ENCODE measurements around the gene NEIL3. TPM values are rescaled to one million over a fixed set of nuclear protein-coding genes. Genes with fewer than 3 reads are reported as not detected.

NEIL3 gene
- total and polyA plus RNA-seq, 10 of the 15 experiments (the other 5 are each of a cell fraction or from before 2014, with no cell fraction given): 3.0 to 13.8 (median 8.9) TPM

- H3K27me3 ChIP-seq (replicated peaks in 1 of 2; ENCODE audit: control insufficient read depth in 2 of 2, insufficient read depth in 2 of 2, low read length in 1 of 2): no peaks in the 10 kb centered on the region
- no peak overlapping the region for H3K4me3 ChIP-seq
- H3K4me1 ChIP-seq (ENCODE audit: control insufficient read depth, insufficient read depth, low read length): no peaks in the 10 kb centered on the region
- BruUV-seq (replicated peaks): no TSS peak
- WGBS (ENCODE audit: insufficient coverage, insufficient replicate concordance, low lambda C conversion rate, missing lambda C conversion rate): 86% methylated on average over 2 of the region's 2 CpGs
- ChIA-PET RAD21 (ENCODE audit: unreplicated experiment) (no interaction called here), POLR2A (no interaction called here), SMC1A (ENCODE audit: uncharacterized antibody, unreplicated experiment) (no interaction called here), CTCF (interaction anchor here (0.6 kb wide), 1 partner anchor 9 kb away, joined by 3 read pairs; no protein-coding TSS in a partner anchor)
- H3K79me2 ChIP-seq (ENCODE audit: control insufficient read depth, insufficient read depth, low read length): no peaks in the 10 kb centered on the region
- no peaks in the 10 kb centered on the region for H4K20me1 ChIP-seq (ENCODE audit: control insufficient read depth, insufficient read depth)
- H3K9me3 ChIP-seq (replicated peaks; ENCODE audit: control insufficient read depth, insufficient read depth, low read length): no peaks in the 10 kb centered on the region
- H3K36me3 ChIP-seq (ENCODE audit: control insufficient read depth in 2 of 2, insufficient read depth in 2 of 2, low read length in 1 of 2): no peaks in the 10 kb centered on the region
- H3K4me2 ChIP-seq (ENCODE audit: control insufficient read depth, insufficient read depth): no peak overlapping the region
- H2AFZ ChIP-seq (ENCODE audit: control insufficient read depth, low read depth, low read length): no peak overlapping the region
- H3K27ac ChIP-seq (ENCODE audit: control insufficient read depth, insufficient read depth): no peak overlapping the region
- intact Hi-C loops (cut with micrococcal nuclease; ENCODE audit: unreplicated experiment): no loop called here
- ATAC-seq (no peak), DNase-seq (ENCODE audit: low read depth, low spot score) (no peak), FAIRE-seq (no peak)
- in situ Hi-C loops (cut with MboI): no loop called here
- H3K9ac ChIP-seq (ENCODE audit: control insufficient read depth, insufficient read depth, low read length): no peak overlapping the region
- TF ChIP-seq, protein P1, sequence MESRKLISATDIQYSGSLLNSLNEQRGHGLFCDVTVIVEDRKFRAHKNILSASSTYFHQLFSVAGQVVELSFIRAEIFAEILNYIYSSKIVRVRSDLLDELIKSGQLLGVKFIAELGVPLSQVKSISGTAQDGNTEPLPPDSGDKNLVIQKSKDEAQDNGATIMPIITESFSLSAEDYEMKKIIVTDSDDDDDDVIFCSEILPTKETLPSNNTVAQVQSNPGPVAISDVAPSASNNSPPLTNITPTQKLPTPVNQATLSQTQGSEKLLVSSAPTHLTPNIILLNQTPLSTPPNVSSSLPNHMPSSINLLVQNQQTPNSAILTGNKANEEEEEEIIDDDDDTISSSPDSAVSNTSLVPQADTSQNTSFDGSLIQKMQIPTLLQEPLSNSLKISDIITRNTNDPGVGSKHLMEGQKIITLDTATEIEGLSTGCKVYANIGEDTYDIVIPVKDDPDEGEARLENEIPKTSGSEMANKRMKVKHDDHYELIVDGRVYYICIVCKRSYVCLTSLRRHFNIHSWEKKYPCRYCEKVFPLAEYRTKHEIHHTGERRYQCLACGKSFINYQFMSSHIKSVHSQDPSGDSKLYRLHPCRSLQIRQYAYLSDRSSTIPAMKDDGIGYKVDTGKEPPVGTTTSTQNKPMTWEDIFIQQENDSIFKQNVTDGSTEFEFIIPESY (IDR thresholded peaks at IDR 0.05): no peak
- TF ChIP-seq ZNF384 (IDR thresholded peaks at IDR 0.05; ENCODE audit: borderline replicate concordance, low read depth, low read length) (no peak), PML (IDR thresholded peaks at IDR 0.05; ENCODE audit: low read length) (no peak), HDAC6 (IDR thresholded peaks at IDR 0.05; ENCODE audit: unreplicated experiment) (no peak), RAD21 (IDR thresholded peaks at IDR 0.05; ENCODE audit: insufficient read depth, low read depth, low read length) (no peak), ZNF207 (IDR thresholded peaks at IDR 0.05; ENCODE audit: borderline replicate concordance) (no peak), ATF7 (IDR thresholded peaks at IDR 0.05; ENCODE audit: low read depth) (no peak), NKRF (conservative IDR thresholded peaks at IDR 0.05) (no peak), CREM (IDR thresholded peaks at IDR 0.05; ENCODE audit: low read depth) (no peak)
- TF ChIP-seq, protein P2, sequence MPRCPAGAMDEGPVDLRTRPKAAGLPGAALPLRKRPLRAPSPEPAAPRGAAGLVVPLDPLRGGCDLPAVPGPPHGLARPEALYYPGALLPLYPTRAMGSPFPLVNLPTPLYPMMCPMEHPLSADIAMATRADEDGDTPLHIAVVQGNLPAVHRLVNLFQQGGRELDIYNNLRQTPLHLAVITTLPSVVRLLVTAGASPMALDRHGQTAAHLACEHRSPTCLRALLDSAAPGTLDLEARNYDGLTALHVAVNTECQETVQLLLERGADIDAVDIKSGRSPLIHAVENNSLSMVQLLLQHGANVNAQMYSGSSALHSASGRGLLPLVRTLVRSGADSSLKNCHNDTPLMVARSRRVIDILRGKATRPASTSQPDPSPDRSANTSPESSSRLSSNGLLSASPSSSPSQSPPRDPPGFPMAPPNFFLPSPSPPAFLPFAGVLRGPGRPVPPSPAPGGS (IDR thresholded peaks at IDR 0.05; ENCODE audit: borderline replicate concordance, insufficient read depth, low read depth, low read length, poor library complexity, severe bottlenecking): no peak
- TF ChIP-seq, protein P3, sequence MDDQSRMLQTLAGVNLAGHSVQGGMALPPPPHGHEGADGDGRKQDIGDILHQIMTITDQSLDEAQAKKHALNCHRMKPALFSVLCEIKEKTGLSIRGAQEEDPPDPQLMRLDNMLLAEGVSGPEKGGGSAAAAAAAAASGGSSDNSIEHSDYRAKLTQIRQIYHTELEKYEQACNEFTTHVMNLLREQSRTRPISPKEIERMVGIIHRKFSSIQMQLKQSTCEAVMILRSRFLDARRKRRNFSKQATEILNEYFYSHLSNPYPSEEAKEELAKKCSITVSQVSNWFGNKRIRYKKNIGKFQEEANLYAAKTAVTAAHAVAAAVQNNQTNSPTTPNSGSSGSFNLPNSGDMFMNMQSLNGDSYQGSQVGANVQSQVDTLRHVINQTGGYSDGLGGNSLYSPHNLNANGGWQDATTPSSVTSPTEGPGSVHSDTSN (IDR thresholded peaks at IDR 0.05; ENCODE audit: insufficient replicate concordance, low read depth, low read length): no peak
Observed at GRCh38 chr4:177405508-177405907, 95.8 kb downstream of the NEIL3 start.
